ENCODE data around the gene CWC22.

DNA sequence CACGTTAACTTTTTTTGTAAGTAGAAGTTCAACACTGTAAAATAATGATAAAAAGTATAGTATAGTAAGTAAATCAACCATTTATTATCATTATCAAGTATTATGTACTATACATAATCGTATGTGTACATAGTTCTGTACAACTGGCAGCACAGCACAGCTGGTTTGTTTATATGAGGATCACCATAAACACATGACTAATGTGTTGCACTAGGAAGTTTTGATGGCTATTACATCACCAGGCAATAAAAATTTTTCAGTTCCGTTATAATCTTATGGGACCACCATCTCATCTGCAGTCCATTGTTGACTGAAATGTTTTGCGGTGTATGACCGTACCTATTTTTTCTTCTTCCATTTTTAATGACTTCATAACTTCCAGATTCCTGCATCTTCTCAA lies 106.4 kb downstream of the CWC22 start:
- TF ChIP-seq, protein P1, sequence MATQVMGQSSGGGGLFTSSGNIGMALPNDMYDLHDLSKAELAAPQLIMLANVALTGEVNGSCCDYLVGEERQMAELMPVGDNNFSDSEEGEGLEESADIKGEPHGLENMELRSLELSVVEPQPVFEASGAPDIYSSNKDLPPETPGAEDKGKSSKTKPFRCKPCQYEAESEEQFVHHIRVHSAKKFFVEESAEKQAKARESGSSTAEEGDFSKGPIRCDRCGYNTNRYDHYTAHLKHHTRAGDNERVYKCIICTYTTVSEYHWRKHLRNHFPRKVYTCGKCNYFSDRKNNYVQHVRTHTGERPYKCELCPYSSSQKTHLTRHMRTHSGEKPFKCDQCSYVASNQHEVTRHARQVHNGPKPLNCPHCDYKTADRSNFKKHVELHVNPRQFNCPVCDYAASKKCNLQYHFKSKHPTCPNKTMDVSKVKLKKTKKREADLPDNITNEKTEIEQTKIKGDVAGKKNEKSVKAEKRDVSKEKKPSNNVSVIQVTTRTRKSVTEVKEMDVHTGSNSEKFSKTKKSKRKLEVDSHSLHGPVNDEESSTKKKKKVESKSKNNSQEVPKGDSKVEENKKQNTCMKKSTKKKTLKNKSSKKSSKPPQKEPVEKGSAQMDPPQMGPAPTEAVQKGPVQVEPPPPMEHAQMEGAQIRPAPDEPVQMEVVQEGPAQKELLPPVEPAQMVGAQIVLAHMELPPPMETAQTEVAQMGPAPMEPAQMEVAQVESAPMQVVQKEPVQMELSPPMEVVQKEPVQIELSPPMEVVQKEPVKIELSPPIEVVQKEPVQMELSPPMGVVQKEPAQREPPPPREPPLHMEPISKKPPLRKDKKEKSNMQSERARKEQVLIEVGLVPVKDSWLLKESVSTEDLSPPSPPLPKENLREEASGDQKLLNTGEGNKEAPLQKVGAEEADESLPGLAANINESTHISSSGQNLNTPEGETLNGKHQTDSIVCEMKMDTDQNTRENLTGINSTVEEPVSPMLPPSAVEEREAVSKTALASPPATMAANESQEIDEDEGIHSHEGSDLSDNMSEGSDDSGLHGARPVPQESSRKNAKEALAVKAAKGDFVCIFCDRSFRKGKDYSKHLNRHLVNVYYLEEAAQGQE (IDR thresholded peaks at IDR 0.05; ENCODE audit: insufficient read depth in 1 of 2, low read depth in 2 of 2, low read length in 2 of 2), result no peak
- TF ChIP-seq TAF1 (IDR thresholded peaks at IDR 0.05; ENCODE audit: borderline replicate concordance, insufficient read depth, low read length), result no peak
- TF ChIP-seq POLR2AphosphoS5 (IDR thresholded peaks at IDR 0.05; ENCODE audit: low read depth, low read length), result no peak
